ENCODE measurements around the gene RERG.

RERG gene

GRCh38 chr12:15173142-15173541, 48.1 kb downstream of the RERG start:
- no peak for DNase-seq
- H3K27me3 ChIP-seq (replicated peaks; ENCODE audit: control insufficient read depth, insufficient read depth, low read length, poor library complexity, severe bottlenecking): no peaks in the 10 kb centered on the region

GRCh38 chr12:15172060-15172822, 49.0 kb downstream of the RERG start:
- DNase-seq: no peak
- H3K4me3 ChIP-seq (ENCODE audit: insufficient read depth, low read depth, low read length, poor library complexity, severe bottlenecking): no peak overlapping the region
- H3K27ac ChIP-seq (ENCODE audit: insufficient read depth, low read length, poor library complexity, severe bottlenecking): no peak overlapping the region
- H3K4me1 ChIP-seq (ENCODE audit: control insufficient read depth, insufficient read depth, low read length, poor library complexity, severe bottlenecking): no peaks in the 10 kb centered on the region
- H3K27me3 ChIP-seq (replicated peaks; ENCODE audit: control insufficient read depth, insufficient read depth, low read length, poor library complexity, severe bottlenecking): no peaks in the 10 kb centered on the region
- H3K36me3 ChIP-seq (ENCODE audit: control insufficient read depth, insufficient read depth, low read length): no peaks in the 10 kb centered on the region
- no peaks in the 10 kb centered on the region for H3K9me3 ChIP-seq (ENCODE audit: control insufficient read depth, low read length)

More at GRCh38 chr12:15173142-15173541, 48.1 kb downstream of the RERG start:
- Histone ChIP-seq H3K9me3 (ENCODE audit: control insufficient read depth, low read length) (no peaks in the 10 kb centered on the region), H3K4me3 (ENCODE audit: insufficient read depth, low read depth, low read length, poor library complexity, severe bottlenecking) (no peak overlapping the region), H3K4me1 (ENCODE audit: control insufficient read depth, insufficient read depth, low read length, poor library complexity, severe bottlenecking) (no peaks in the 10 kb centered on the region), H3K27ac (ENCODE audit: insufficient read depth, low read length, poor library complexity, severe bottlenecking) (no peak overlapping the region), H3K36me3 (ENCODE audit: control insufficient read depth, insufficient read depth, low read length) (no peaks in the 10 kb centered on the region)

- no peaks in the 10 kb centered on the region for H3K9me3 ChIP-seq (ENCODE audit: control insufficient read depth, low read length)
These were observed 50.1 kb downstream of the RERG start for GRCh38 chr12:15171012-15171655.

GRCh38 chr12:15168026-15168678, 53.1 kb downstream of the RERG start:
- Histone ChIP-seq H3K4me1 (ENCODE audit: control insufficient read depth, insufficient read depth, low read length, poor library complexity, severe bottlenecking) (no peaks in the 10 kb centered on the region), H3K4me3 (ENCODE audit: insufficient read depth, low read depth, low read length, poor library complexity, severe bottlenecking) (no peak overlapping the region), H3K9me3 (ENCODE audit: control insufficient read depth, low read length) (no peaks in the 10 kb centered on the region), H3K27ac (ENCODE audit: insufficient read depth, low read length, poor library complexity, severe bottlenecking) (no peak overlapping the region), H3K36me3 (ENCODE audit: control insufficient read depth, insufficient read depth, low read length) (no peaks in the 10 kb centered on the region), H3K27me3 (replicated peaks; ENCODE audit: control insufficient read depth, insufficient read depth, low read length, poor library complexity, severe bottlenecking) (no peaks in the 10 kb centered on the region)
- DNase-seq: no peak

More at GRCh38 chr12:15171012-15171655, 50.1 kb downstream of the RERG start:
- H3K36me3 ChIP-seq (ENCODE audit: control insufficient read depth, insufficient read depth, low read length): no peaks in the 10 kb centered on the region
- H3K27me3 ChIP-seq (replicated peaks; ENCODE audit: control insufficient read depth, insufficient read depth, low read length, poor library complexity, severe bottlenecking): no peaks in the 10 kb centered on the region
- no peak overlapping the region for H3K4me3 ChIP-seq (ENCODE audit: insufficient read depth, low read depth, low read length, poor library complexity, severe bottlenecking)
- no peak overlapping the region for H3K27ac ChIP-seq (ENCODE audit: insufficient read depth, low read length, poor library complexity, severe bottlenecking)
- no peaks in the 10 kb centered on the region for H3K4me1 ChIP-seq (ENCODE audit: control insufficient read depth, insufficient read depth, low read length, poor library complexity, severe bottlenecking)
- no peak for DNase-seq

- no peaks in the 10 kb centered on the region for H3K9me3 ChIP-seq (ENCODE audit: control insufficient read depth, low read length)
- H3K27ac ChIP-seq (ENCODE audit: insufficient read depth, low read length, poor library complexity, severe bottlenecking): no peak overlapping the region
- H3K4me3 ChIP-seq (ENCODE audit: insufficient read depth, low read depth, low read length, poor library complexity, severe bottlenecking): no peak overlapping the region
- H3K36me3 ChIP-seq (ENCODE audit: control insufficient read depth, insufficient read depth, low read length): no peaks in the 10 kb centered on the region
- no peaks in the 10 kb centered on the region for H3K4me1 ChIP-seq (ENCODE audit: control insufficient read depth, insufficient read depth, low read length, poor library complexity, severe bottlenecking)
- H3K27me3 ChIP-seq (replicated peaks; ENCODE audit: control insufficient read depth, insufficient read depth, low read length, poor library complexity, severe bottlenecking): no peaks in the 10 kb centered on the region
- no peak for DNase-seq
These were observed 56.1 kb downstream of the RERG start for GRCh38 chr12:15165012-15165659.

- no peaks in the 10 kb centered on the region for H3K27me3 ChIP-seq (replicated peaks; ENCODE audit: control insufficient read depth, insufficient read depth, low read length, poor library complexity, severe bottlenecking)
- H3K36me3 ChIP-seq (ENCODE audit: control insufficient read depth, insufficient read depth, low read length): no peaks in the 10 kb centered on the region
- DNase-seq: no peak
- no peak overlapping the region for H3K27ac ChIP-seq (ENCODE audit: insufficient read depth, low read length, poor library complexity, severe bottlenecking)
- no peaks in the 10 kb centered on the region for H3K4me1 ChIP-seq (ENCODE audit: control insufficient read depth, insufficient read depth, low read length, poor library complexity, severe bottlenecking)
- no peaks in the 10 kb centered on the region for H3K9me3 ChIP-seq (ENCODE audit: control insufficient read depth, low read length)
- no peak overlapping the region for H3K4me3 ChIP-seq (ENCODE audit: insufficient read depth, low read depth, low read length, poor library complexity, severe bottlenecking)
These were observed 57.9 kb downstream of the RERG start for GRCh38 chr12:15163030-15163976.

- H3K27ac ChIP-seq (ENCODE audit: insufficient read depth, low read length, poor library complexity, severe bottlenecking): no peak overlapping the region
- no peaks in the 10 kb centered on the region for H3K27me3 ChIP-seq (replicated peaks; ENCODE audit: control insufficient read depth, insufficient read depth, low read length, poor library complexity, severe bottlenecking)
- no peak for DNase-seq
- no peaks in the 10 kb centered on the region for H3K9me3 ChIP-seq (ENCODE audit: control insufficient read depth, low read length)
- no peaks in the 10 kb centered on the region for H3K4me1 ChIP-seq (ENCODE audit: control insufficient read depth, insufficient read depth, low read length, poor library complexity, severe bottlenecking)
- H3K4me3 ChIP-seq (ENCODE audit: insufficient read depth, low read depth, low read length, poor library complexity, severe bottlenecking): no peak overlapping the region
- H3K36me3 ChIP-seq (ENCODE audit: control insufficient read depth, insufficient read depth, low read length): no peaks in the 10 kb centered on the region
These were observed 63.1 kb downstream of the RERG start for GRCh38 chr12:15158083-15158482.

GRCh38 chr12:15157269-15157671, 63.9 kb downstream of the RERG start:
- Histone ChIP-seq H3K27me3 (replicated peaks; ENCODE audit: control insufficient read depth, insufficient read depth, low read length, poor library complexity, severe bottlenecking) (no peaks in the 10 kb centered on the region), H3K36me3 (ENCODE audit: control insufficient read depth, insufficient read depth, low read length) (no peaks in the 10 kb centered on the region), H3K9me3 (ENCODE audit: control insufficient read depth, low read length) (no peaks in the 10 kb centered on the region), H3K4me3 (ENCODE audit: insufficient read depth, low read depth, low read length, poor library complexity, severe bottlenecking) (no peak overlapping the region), H3K4me1 (ENCODE audit: control insufficient read depth, insufficient read depth, low read length, poor library complexity, severe bottlenecking) (no peaks in the 10 kb centered on the region), H3K27ac (ENCODE audit: insufficient read depth, low read length, poor library complexity, severe bottlenecking) (no peak overlapping the region)
- no peak for DNase-seq

GRCh38 chr12:15155271-15155670, 65.9 kb downstream of the RERG start:
- no peaks in the 10 kb centered on the region for H3K9me3 ChIP-seq (ENCODE audit: control insufficient read depth, low read length)
- no peak overlapping the region for H3K27ac ChIP-seq (ENCODE audit: insufficient read depth, low read length, poor library complexity, severe bottlenecking)
- DNase-seq: no peak
- no peaks in the 10 kb centered on the region for H3K36me3 ChIP-seq (ENCODE audit: control insufficient read depth, insufficient read depth, low read length)
- H3K27me3 ChIP-seq (replicated peaks; ENCODE audit: control insufficient read depth, insufficient read depth, low read length, poor library complexity, severe bottlenecking): no peaks in the 10 kb centered on the region
- no peaks in the 10 kb centered on the region for H3K4me1 ChIP-seq (ENCODE audit: control insufficient read depth, insufficient read depth, low read length, poor library complexity, severe bottlenecking)
- no peak overlapping the region for H3K4me3 ChIP-seq (ENCODE audit: insufficient read depth, low read depth, low read length, poor library complexity, severe bottlenecking)
